Measurements from ENCODE around the gene CYP4B1. TPM values are rescaled to one million over a fixed set of nuclear protein-coding genes. Genes with fewer than 3 reads are reported as not detected.

The CYP4B1 gene
- total RNA-seq, 1 experiment from 2014 or later, result 0.30 TPM

DNA sequence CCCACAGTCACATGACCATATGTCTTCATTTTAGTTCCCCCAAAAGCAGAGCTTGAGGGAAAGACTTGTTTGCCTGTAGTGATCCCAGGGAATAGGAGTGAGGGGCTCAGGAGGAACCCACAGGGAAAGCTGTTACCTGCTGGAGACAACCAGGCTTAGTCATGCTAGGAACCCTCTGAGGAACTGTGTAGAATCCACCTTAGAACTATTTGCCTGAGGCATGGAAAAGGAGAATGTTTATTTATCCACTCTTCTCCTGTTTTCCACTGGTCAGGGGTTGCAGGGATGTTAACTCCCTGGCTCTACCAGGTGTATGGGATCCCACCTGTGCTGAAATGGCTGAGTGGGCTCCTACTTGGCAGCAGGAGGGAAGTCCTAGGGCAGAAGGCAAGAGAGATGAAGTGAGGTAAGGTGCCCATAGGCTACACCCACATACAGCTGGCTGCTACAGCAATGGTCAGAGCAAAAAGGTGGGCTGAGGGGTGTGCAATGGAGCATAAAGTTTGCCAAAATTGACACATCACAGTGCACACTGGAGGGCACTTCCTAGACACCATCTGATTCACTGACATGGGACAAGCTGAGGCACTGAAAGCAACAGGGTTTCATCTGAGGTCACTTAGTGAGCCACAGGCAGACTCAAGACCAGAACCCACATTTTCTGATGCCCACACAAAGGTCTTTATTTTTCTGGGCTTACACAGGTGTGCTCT, 29.7 kb upstream of the CYP4B1 start:
- no peak overlapping the region for H3K27ac ChIP-seq (ENCODE audit: low read depth, low read length)
- no peaks in the 10 kb centered on the region for H4K20me1 ChIP-seq (ENCODE audit: insufficient read depth)
- BruUV-seq (replicated peaks), result no TSS peak
- no peak overlapping the region for H3K4me3 ChIP-seq (replicated peaks in 1 of 2; ENCODE audit: low read depth in 1 of 2, low read length in 2 of 2)
- peaks cover 9% of the 10 kb centered on the region; the same call in 1 of the 2 replicates for H3K27me3 ChIP-seq (ENCODE audit: insufficient read depth, low read length)
- H2AFZ ChIP-seq (ENCODE audit: low read depth, low read length, poor library complexity, severe bottlenecking), result no peak overlapping the region
- ATAC-seq (no peak), DNase-seq (ENCODE audit: low read depth, low spot score) (no peak)
- intact Hi-C loops (cut with micrococcal nuclease), result no loop called here
- no peaks in the 10 kb centered on the region for H3K4me1 ChIP-seq (ENCODE audit: control insufficient read depth in 1 of 2, insufficient read depth in 2 of 2, low read length in 2 of 2)
- H3K9me3 ChIP-seq (ENCODE audit: control insufficient read depth in 1 of 2, insufficient read depth in 1 of 2, low read depth in 1 of 2, low read length in 2 of 2), result peaks cover 9 to 11% of the 10 kb centered on the region in 2 experiments; a peak in 2 of 4 replicates
- POLR2A ChIA-PET, result no interaction called here
- no peak overlapping the region for H3K4me2 ChIP-seq (ENCODE audit: low read length)
- H3K79me2 ChIP-seq (ENCODE audit: insufficient read depth, low read length), result no peaks in the 10 kb centered on the region
- no peak overlapping the region for H3K9ac ChIP-seq (ENCODE audit: low read length)
- CTCF ChIA-PET, result no interaction called here
- H3K36me3 ChIP-seq (ENCODE audit: control insufficient read depth in 1 of 2, insufficient read depth in 2 of 2, low read length in 2 of 2), result no peaks in the 10 kb centered on the region
- TF ChIP-seq SIN3A (IDR thresholded peaks at IDR 0.05; ENCODE audit: low read depth) (no peak), YY1 (IDR thresholded peaks at IDR 0.05; ENCODE audit: extremely low read depth, insufficient replicate concordance, low read depth, low read length) (no peak), EZH2phosphoT487 (IDR thresholded peaks at IDR 0.05; ENCODE audit: borderline replicate concordance) (no peak), ZNF274 (IDR thresholded peaks at IDR 0.05; ENCODE audit: low read depth, low read length) (no peak), EZH2 (IDR thresholded peaks at IDR 0.05) (no peak), REST (IDR thresholded peaks at IDR 0.05; ENCODE audit: low read depth) (no peak), TCF7L2 (IDR thresholded peaks at IDR 0.05; ENCODE audit: borderline replicate concordance, extremely low read depth, insufficient read depth, insufficient read length) (no peak), ELF1 (IDR thresholded peaks at IDR 0.05; ENCODE audit: borderline replicate concordance, low read depth) (no peak), ZFX (IDR thresholded peaks at IDR 0.05) (no peak), MAX (IDR thresholded peaks at IDR 0.05) (no peak), JUND (IDR thresholded peaks at IDR 0.05) (no peak), POLR2AphosphoS5 (IDR thresholded peaks at IDR 0.05; ENCODE audit: low read depth, low read length) (no peak), EGR1 (IDR thresholded peaks at IDR 0.05; ENCODE audit: low read depth) (no peak), CBX3 (IDR thresholded peaks at IDR 0.05; ENCODE audit: low read depth) (no peak), CEBPB (IDR thresholded peaks at IDR 0.05; ENCODE audit: low read depth) (no peak), POLR2A (IDR thresholded peaks at IDR 0.05; ENCODE audit: borderline replicate concordance, extremely low read depth, insufficient read depth, insufficient read length) (no peak), FOSL1 (IDR thresholded peaks at IDR 0.05; ENCODE audit: low read depth) (no peak)
- TF ChIP-seq, protein P1, sequence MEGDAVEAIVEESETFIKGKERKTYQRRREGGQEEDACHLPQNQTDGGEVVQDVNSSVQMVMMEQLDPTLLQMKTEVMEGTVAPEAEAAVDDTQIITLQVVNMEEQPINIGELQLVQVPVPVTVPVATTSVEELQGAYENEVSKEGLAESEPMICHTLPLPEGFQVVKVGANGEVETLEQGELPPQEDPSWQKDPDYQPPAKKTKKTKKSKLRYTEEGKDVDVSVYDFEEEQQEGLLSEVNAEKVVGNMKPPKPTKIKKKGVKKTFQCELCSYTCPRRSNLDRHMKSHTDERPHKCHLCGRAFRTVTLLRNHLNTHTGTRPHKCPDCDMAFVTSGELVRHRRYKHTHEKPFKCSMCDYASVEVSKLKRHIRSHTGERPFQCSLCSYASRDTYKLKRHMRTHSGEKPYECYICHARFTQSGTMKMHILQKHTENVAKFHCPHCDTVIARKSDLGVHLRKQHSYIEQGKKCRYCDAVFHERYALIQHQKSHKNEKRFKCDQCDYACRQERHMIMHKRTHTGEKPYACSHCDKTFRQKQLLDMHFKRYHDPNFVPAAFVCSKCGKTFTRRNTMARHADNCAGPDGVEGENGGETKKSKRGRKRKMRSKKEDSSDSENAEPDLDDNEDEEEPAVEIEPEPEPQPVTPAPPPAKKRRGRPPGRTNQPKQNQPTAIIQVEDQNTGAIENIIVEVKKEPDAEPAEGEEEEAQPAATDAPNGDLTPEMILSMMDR (IDR thresholded peaks at IDR 0.05 in 2 of 3, conservative IDR thresholded peaks at IDR 0.05 in 1 of 3; ENCODE audit: borderline replicate concordance in 1 of 3, insufficient read depth in 1 of 3, low read depth in 2 of 3, low read length in 2 of 3), result no peak
- TF ChIP-seq, protein P2, sequence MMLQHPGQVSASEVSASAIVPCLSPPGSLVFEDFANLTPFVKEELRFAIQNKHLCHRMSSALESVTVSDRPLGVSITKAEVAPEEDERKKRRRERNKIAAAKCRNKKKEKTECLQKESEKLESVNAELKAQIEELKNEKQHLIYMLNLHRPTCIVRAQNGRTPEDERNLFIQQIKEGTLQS (IDR thresholded peaks at IDR 0.05), result no peak
- TF ChIP-seq, protein P3, sequence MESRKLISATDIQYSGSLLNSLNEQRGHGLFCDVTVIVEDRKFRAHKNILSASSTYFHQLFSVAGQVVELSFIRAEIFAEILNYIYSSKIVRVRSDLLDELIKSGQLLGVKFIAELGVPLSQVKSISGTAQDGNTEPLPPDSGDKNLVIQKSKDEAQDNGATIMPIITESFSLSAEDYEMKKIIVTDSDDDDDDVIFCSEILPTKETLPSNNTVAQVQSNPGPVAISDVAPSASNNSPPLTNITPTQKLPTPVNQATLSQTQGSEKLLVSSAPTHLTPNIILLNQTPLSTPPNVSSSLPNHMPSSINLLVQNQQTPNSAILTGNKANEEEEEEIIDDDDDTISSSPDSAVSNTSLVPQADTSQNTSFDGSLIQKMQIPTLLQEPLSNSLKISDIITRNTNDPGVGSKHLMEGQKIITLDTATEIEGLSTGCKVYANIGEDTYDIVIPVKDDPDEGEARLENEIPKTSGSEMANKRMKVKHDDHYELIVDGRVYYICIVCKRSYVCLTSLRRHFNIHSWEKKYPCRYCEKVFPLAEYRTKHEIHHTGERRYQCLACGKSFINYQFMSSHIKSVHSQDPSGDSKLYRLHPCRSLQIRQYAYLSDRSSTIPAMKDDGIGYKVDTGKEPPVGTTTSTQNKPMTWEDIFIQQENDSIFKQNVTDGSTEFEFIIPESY (IDR thresholded peaks at IDR 0.05; ENCODE audit: extremely low read depth, insufficient replicate concordance, low read length), result no peak
- 0 out of 2 replicates have a peak, but pooled peaks cover 3% of the 10 kb centered on the region for H3K9me2 ChIP-seq (ENCODE audit: insufficient read depth)
- RAD21 ChIA-PET (ENCODE audit: low non-redundant PET in 1 of 2, low total read pairs in 2 of 2, uncharacterized antibody in 2 of 2, unreplicated experiment in 2 of 2), result no interaction called here
